ENCODE measurements around the gene LIF.

DNA sequence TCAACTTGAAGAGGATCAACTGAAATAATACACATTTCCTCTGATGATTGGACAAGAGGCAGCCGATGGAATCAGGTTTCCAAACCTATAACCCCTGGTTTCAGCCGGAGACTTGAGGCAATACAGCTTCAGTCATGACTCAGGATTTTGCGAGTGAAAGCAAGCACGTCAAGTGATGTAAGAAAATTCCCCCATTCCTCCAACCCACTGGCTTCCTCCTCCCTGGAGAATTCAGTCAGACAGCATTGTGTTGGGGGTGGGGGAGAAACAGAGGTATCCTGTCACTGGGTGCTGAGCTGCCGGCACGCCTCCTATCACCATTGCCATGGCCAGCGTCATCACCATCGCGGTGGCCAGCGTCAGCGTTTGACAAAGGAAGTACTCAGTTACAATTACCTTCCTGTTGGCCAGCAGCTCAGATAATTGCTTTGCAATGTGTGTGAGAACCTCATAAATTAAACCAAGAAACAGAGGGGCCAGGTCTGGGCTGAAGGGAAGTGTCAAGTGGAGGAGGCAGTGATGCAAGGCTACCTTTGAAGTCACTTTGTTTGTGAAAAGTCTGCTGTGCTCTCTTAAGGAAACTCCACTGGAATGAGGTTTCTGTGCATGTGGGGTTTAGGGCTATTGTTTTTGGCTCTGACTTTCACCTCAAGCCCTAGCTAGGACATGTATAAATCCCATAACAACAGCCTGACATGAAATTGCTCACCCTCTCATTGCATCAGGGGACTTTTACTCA, 50.2 kb downstream of the LIF start:
- peak; percentile 23 for TF ChIP-seq EP300 (IDR thresholded peaks at IDR 0.05)
- TF ChIP-seq, protein P1, sequence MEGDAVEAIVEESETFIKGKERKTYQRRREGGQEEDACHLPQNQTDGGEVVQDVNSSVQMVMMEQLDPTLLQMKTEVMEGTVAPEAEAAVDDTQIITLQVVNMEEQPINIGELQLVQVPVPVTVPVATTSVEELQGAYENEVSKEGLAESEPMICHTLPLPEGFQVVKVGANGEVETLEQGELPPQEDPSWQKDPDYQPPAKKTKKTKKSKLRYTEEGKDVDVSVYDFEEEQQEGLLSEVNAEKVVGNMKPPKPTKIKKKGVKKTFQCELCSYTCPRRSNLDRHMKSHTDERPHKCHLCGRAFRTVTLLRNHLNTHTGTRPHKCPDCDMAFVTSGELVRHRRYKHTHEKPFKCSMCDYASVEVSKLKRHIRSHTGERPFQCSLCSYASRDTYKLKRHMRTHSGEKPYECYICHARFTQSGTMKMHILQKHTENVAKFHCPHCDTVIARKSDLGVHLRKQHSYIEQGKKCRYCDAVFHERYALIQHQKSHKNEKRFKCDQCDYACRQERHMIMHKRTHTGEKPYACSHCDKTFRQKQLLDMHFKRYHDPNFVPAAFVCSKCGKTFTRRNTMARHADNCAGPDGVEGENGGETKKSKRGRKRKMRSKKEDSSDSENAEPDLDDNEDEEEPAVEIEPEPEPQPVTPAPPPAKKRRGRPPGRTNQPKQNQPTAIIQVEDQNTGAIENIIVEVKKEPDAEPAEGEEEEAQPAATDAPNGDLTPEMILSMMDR (IDR thresholded peaks at IDR 0.05) = no peak

Data from stomach (tissue), 4 donors.